ENCODE measurements around the gene TSC22D1.

DNA sequence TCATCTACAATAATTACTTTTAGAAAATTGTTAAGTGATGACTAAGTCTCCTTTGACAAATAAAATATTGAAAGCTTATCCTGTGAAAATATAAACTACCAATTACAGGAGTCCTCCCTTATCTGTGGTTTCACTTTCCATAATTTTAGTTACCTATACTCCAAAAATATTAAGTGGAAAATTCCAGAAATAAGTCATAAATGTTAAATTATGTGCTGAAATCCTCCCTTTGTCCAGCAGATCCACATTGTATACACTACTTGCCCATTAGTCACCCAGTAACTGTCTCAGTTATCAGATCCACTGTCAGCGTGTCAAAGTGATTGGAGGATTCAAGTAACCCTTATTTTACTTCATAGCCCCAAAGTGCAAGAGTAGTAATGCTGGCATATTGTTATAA is 104.4 kb downstream of the TSC22D1 start:
- TF ChIP-seq, protein P1, sequence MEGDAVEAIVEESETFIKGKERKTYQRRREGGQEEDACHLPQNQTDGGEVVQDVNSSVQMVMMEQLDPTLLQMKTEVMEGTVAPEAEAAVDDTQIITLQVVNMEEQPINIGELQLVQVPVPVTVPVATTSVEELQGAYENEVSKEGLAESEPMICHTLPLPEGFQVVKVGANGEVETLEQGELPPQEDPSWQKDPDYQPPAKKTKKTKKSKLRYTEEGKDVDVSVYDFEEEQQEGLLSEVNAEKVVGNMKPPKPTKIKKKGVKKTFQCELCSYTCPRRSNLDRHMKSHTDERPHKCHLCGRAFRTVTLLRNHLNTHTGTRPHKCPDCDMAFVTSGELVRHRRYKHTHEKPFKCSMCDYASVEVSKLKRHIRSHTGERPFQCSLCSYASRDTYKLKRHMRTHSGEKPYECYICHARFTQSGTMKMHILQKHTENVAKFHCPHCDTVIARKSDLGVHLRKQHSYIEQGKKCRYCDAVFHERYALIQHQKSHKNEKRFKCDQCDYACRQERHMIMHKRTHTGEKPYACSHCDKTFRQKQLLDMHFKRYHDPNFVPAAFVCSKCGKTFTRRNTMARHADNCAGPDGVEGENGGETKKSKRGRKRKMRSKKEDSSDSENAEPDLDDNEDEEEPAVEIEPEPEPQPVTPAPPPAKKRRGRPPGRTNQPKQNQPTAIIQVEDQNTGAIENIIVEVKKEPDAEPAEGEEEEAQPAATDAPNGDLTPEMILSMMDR (conservative IDR thresholded peaks at IDR 0.05; ENCODE audit: low read depth, low read length): no peak
- TF ChIP-seq EZH2 (IDR thresholded peaks at IDR 0.05; ENCODE audit: borderline replicate concordance, low read depth, low read length, poor library complexity, severe bottlenecking): no peak

Data from A673 (cell line).